Measurements from ENCODE around the gene PRDM1.

The PRDM1 gene

DNA sequence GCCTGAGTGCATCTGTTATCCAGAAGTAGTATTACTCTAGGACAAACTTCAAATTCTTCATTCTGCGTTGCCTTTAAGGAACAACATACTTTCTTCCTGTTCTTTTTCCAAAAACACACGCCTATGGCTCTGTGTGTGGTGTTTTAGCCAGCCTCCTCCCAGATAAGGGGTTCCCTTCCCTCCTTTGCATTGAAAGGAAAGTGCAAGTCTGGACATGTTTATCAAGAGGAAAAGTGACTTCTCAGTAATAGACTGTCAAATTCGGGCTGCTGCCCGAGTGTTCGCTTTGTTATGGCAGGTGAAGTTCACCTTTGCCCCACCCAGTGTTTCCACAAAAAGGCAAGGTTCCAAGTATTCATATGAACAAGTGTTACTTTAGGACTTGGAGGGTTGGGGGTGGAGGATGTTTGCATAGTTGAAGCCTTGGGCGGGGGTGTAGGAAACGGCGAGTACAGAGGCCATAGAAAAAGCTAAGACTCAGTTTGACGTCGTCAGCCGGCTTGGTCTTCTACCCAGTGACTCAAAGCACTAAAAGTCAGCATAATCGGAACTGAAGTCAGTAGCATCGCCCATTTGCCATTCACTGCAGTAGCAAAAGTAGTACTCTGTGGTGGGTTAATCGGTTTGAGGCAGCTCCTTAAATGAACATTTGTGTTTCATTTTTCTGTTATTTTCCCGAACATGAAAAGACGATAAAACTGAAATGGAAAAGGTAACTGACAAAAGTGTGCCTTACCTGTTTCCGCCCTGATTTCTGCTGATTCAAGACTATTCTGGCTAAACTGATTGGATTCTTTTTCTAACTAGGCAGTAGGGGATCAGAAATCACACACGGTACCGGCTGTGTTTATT lies 12.5 kb downstream of the PRDM1 start:
- DNase-seq: peak; percentile 88

DNA sequence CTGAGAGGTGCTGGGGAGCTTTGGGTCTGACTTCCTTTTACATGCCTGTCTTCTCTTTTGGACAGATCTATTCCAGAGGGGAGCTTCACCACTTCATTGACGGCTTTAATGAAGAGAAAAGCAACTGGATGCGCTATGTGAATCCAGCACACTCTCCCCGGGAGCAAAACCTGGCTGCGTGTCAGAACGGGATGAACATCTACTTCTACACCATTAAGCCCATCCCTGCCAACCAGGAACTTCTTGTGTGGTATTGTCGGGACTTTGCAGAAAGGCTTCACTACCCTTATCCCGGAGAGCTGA lies 13.1 kb downstream of the PRDM1 start:
- DNase-seq: no peak

DNA sequence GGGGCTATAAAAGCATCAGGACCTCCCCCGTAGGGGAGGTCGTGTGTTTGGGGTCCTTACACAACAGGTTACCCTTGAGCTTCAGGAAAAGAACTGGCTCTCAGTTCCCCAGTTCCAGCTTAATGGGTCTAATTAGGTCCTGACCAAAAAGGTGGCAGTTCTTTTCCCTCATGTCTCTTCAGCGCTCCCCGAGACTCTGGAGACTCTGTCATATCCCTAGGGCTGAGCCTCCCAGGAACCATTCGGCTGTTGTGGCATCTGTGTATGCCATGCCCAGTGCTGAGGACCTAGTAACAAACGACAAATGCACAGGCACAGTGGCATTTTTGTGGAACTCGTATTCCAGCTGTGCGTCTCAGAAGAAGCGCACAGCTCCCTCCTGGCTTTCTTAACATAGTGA lies 14.6 kb downstream of the PRDM1 start:
- DNase-seq: no peak

DNA sequence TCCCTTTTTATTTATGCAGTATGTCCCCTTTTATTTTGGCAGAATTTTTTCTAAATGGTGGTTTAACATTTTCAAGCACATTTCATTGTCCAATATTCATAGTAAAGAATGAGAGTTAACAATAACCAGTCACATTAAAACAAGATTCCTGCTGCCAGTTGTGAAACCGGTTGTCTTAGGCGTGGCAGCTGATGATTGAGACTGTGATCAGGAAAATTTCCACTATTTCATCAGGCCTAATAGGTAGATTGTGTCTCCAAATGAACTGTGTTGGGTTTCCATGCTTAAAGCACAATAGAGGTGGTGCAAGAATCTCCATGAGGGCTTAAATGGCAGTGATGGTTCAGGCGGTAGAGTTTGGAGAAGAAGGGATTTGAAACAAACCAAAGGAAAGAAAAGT lies 15.3 kb downstream of the PRDM1 start:
- no peak for DNase-seq

DNA sequence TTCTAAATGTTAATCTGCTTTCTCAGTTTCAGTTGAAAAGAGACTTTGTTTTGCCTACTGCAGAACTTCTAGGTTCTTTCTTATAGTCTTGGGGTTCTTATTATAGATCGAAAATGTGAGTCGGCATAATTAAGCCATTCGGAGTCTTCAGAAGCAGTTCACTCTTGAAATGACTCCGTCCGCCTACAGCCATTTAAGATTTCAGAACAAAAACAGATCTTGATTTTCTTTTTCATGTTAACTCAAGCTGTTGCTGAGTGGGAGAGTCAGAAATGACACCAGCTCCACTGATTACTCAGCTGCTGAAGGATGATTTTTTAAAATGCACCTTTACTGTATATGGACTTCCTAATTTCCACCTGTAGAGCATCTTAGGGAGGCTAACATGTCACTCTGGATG lies 15.9 kb downstream of the PRDM1 start:
- DNase-seq: peak; percentile 81

DNA sequence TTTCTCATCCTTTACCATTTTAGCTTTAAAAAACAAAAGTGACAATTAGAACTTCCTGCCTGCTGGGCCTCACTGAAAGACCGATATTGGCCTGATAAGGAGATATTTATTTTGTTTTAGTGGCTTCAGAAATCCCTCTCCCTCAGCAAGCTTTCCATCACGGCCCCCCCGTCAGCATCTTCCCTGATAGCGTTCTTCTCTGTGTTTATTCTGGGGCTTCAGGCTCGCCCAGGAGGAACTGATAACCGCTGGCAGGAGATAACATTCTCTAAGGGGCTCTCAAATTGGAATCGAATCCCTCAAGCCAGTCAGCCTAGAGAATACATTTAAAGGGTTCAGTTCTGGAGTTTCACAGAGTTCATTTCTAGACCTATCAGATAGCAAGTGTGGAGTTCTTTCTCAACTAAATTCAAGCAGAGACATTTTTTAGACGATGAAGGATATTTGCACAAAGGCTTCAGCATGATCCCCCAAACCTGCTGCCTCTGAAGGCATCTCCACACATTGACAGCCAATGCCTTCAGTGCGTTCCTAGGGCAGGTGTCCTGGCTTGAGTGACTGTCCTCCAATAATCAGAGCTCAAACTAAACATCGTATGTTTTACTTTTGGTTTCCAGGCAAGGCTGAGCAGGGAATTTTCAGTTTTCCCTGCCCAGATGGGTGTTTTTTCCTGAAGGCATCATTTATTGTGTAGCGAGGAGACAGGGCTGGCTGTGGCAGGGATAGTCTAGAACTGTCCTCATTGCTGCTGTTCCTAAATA lies 17.0 kb downstream of the PRDM1 start:
- DNase-seq: no peak

DNA sequence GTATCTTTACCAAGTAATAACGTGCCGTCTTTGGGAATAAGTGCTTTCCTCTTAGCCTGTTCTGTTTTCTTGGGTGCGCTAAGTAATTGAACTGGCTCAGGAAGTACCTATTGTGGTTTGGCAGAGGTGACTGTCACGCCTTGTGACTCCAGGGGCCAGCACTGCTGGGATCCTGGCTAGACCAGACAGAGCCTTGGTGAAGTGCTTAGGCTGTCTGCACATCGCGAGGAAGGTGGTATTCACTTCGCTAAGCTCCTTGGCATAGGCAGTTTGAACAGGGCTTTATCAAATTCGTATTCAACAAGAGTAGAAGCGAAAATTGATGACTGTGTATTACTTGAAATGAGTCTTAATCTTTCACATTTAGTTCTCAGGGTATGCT lies 17.6 kb downstream of the PRDM1 start:
- peak; percentile 49 for DNase-seq

DNA sequence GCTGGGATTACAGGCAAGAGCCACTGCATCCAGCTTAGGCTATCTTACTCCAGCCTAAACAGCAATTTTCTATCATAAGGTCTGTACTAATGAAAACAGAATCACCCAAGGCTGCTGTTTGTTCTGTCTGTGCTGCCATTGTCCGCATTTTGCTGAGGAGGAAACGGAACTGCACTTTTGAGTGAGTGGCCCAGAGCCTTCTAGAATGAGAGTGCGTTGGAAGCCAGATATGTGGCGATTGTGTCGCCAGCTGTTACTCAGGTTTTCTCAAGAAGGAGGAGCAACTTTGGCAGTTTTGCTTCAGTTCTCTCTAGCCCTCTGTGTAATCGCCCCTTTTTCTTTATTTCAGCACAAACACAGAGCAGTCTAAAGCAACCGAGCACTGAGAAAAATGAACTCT lies 18.3 kb downstream of the PRDM1 start:
- DNase-seq: no peak

DNA sequence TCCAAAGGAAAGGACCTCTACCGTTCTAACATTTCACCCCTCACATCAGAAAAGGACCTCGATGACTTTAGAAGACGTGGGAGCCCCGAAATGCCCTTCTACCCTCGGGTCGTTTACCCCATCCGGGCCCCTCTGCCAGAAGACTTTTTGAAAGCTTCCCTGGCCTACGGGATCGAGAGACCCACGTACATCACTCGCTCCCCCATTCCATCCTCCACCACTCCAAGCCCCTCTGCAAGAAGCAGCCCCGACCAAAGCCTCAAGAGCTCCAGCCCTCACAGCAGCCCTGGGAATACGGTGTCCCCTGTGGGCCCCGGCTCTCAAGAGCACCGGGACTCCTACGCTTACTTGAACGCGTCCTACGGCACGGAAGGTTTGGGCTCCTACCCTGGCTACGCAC lies 18.8 kb downstream of the PRDM1 start:
- DNase-seq: no peak

DNA sequence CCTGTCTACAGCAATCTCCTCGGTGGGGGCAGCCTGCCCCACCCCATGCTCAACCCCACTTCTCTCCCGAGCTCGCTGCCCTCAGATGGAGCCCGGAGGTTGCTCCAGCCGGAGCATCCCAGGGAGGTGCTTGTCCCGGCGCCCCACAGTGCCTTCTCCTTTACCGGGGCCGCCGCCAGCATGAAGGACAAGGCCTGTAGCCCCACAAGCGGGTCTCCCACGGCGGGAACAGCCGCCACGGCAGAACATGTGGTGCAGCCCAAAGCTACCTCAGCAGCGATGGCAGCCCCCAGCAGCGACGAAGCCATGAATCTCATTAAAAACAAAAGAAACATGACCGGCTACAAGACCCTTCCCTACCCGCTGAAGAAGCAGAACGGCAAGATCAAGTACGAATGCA lies 19.4 kb downstream of the PRDM1 start:
- no peak for DNase-seq

DNA sequence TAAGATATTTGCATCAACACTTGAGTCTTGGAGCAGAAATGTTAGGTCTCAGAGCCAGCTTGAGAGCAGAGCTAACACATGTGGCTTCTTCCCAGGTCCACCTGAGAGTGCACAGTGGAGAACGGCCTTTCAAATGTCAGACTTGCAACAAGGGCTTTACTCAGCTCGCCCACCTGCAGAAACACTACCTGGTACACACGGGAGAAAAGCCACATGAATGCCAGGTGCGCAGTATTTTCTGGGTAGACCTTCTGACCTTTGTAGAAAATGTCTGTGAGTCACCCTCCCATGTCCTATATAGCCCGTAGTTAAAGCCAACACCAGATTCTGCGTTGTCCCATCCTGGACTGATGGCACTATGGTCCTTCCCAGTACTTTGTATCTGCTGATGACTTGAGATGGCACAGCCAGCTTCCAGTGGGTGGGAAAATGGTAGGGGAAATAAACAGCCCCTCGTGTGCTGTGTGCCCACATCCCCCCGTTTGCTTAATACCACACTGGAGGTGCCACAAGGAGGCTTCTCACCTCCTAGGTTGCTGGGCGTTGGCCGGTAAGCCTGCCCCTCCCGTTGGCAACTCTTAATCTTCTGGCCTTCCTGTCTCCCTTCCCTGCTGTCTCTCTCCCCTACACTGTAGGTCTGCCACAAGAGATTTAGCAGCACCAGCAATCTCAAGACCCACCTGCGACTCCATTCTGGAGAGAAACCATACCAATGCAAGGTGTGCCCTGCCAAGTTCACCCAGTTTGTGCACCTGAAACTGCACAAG lies 20.3 kb downstream of the PRDM1 start:
- no peak for DNase-seq

DNA sequence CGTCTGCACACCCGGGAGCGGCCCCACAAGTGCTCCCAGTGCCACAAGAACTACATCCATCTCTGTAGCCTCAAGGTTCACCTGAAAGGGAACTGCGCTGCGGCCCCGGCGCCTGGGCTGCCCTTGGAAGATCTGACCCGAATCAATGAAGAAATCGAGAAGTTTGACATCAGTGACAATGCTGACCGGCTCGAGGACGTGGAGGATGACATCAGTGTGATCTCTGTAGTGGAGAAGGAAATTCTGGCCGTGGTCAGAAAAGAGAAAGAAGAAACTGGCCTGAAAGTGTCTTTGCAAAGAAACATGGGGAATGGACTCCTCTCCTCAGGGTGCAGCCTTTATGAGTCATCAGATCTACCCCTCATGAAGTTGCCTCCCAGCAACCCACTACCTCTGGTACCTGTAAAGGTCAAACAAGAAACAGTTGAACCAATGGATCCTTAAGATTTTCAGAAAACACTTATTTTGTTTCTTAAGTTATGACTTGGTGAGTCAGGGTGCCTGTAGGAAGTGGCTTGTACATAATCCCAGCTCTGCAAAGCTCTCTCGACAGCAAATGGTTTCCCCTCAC lies 21.0 kb downstream of the PRDM1 start:
- no peak for DNase-seq

DNA sequence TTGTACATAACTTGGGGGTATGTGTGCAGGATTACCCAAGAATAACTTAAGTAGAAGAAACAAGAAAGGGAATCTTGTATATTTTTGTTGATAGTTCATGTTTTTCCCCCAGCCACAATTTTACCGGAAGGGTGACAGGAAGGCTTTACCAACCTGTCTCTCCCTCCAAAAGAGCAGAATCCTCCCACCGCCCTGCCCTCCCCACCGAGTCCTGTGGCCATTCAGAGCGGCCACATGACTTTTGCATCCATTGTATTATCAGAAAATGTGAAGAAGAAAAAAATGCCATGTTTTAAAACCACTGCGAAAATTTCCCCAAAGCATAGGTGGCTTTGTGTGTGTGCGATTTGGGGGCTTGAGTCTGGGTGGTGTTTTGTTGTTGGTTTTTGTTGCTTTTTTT lies 22.0 kb downstream of the PRDM1 start:
- no peak for DNase-seq

DNA sequence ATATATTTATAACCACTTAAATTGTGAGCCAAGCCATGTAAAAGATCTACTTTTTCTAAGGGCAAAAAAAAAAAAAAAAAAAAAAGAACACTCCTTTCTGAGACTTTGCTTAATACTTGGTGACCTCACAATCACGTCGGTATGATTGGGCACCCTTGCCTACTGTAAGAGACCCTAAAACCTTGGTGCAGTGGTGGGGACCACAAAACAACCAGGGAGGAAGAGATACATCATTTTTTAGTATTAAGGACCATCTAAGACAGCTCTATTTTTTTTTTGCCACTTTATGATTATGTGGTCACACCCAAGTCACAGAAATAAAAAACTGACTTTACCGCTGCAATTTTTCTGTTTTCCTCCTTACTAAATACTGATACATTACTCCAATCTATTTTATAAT lies 22.9 kb downstream of the PRDM1 start:
- no peak for DNase-seq

DNA sequence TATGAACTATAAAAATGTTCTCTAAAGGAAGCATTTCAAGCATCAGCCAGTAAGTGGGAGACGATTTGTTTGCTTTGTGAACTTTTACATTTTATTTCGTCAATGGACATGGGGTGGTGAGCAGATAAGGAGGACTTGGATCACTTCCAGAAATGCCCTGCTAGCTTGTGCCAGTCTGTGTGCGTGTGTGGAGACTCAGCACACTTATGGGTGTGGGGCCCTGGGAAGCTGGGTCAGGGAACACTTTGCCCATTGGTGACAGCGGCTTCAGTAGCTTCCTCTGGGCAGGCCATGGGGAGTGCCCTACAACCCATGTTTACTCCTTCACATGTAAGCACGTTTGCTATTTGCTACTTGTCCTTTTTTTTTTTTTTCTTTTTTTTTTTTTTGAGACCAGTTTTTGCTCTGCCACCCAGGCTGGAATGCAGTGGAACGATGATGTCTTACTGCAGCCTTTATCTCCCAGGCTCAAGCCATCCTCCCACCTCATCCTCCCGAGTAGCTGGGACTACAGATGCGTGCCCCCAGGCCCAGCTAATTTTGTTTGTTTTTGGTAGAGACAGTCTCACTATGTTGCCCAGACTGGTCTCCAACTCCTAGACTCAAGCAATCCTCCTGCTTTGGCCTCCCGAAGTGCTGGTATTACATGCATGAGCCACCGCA lies 24.2 kb downstream of the PRDM1 start:
- no peak for DNase-seq

DNA sequence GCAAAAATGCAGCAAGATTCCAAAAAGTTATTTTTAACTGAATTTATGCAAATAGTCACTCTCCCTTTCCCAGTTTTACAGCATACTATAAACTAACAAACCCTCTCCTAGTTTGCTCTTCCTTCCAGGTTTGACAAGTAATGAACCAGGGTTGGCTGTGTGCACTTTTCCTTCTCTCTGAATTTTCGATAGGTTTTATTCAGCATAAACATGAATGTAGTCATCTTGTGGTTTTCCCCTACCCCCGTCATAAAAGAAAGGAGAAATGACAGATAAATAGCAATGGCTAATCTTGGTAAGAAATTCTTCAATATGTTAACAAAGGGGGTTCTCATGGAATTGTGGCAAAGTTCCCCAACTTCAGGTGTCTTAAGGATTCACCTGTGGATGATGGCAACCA lies 26.3 kb downstream of the PRDM1 start:
- DNase-seq: no peak

DNA sequence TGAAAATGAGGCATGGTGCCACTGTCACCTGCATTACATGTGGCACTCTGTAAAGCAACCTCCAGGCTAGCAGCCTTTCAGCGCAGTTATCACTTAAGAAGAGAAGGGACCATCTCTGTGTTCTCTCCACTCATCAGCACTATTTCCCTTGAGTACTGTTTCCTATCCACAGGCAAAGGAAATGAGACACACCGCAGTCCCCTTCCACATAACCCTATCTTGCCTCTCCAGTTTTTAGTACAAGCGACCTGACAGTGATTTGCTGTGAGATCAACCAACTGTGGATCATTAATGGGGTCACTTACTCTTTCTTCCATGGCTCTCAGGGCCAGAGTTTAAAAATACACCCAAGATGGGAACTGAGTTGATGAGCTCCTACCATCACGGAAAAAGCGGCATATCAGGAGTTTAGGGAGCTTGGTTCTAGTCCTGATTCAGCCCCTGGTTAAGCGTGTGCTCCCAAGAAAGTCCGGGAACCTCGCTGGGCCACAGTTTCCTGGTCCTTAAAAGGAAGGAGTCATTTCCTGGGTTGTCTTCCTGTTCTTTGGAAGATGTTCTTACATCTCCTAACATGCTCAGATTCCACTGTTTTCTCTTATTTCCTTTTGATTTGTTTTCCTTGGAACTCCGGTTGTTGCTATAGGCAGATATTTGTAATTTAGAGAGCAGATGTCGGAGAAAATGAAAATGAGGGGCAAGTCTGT lies 27.3 kb downstream of the PRDM1 start:
- DNase-seq: no peak

DNA sequence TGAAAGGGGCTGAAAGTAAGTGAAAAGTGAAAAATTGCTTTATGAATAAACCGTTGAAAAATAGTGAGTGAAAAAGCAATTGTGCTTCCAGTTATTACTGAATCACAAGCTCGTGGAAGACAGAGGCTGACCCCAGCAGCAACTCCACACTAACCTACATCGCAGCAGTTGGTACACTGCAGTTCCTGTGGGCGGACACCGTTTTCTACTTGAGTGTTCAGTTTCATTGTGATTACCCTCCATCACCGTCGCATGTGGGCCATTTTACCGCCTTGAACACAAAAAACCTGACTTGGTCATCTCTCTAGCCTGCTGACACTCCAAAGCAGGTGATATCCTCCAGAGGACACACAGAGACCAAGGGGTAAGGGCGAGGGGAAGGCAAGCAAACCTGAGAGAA lies 28.4 kb downstream of the PRDM1 start:
- DNase-seq: peak; percentile 82

DNA sequence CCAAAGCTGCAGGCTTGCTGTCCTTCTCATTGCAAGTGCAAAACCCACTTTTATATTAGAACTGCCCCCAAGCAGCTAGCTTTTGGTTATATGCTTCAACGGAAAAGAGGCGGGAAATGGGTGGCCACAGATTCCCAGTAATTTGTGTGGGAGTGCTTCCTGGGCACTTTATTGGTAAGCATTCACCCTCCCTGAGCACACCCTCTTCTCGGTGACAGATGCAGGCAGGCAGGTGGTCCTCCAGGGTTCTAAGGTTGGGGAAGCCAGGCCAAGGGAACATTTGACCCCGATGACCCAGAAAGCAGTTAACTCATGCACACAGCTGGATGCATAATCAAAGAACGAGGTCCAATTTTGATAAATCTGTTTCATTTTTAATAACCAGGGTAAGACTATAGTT lies 29.1 kb downstream of the PRDM1 start:
- DNase-seq: no peak

DNA sequence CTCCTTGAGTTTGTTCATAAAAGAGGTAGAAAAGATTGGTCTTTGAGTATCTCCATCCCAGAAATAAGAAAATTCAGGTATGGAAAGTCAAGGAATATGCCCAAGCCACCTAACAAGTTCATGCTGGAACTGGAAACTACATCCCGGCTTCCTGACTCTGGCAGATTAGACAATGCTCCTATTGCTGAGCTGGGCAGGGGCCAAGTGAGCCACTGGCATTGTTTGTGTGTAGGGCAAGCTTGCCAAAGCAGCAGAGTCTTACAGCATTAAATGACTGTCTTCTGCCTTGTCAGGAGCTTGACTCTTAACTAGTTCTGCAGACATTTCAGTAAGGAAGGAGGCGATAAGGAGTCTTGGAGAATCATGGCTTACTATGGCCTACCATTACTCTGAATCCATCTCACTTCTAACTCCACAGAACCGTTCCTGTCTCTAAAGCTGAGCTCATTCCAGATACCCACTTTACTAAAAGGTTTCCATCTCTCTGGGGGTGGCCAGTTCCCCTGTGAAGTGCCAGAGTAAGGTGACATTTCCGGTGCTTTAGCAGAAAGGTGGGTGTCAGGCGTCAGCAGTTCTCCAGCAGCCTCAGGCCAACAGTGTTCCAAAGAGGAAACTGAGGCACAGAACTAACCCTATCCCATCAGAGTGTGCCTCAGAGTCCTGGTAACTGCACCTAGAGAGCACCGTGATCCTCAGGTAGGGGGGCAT lies 30.1 kb downstream of the PRDM1 start:
- DNase-seq: no peak

DNA sequence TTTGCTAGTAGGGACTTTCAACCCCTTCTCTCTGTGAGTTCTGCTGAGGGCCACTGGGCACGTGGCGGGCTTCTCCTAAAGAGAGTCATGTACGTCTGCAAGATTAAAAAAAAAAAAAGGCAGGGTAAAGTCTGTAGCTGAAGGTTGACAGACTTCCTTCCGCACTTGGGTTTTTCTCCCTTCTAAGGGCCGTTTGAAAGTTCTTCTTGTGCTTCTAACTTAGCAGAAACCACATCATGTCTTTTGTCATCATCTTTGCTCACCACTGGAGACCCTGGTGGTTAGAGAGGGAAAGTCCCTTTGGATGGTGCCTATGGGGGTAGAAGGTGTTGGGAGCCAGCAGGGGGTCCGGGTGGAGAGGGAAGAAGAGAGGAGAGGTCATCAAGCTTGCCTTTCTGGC lies 31.4 kb downstream of the PRDM1 start:
- peak; percentile 50 for DNase-seq
